Activated CD4-positive, alpha-beta T cell treated with anti-CD3 and anti-CD28 coated beads, Interleukin-10, Interleukin-2, amounts not matched to agents 100 ng/mL and 50 ng/mL, durations not matched to agents 16 hours and 8 hours (primary cell): ENCODE results near the gene C10orf71.

Experiments
- DNase-seq: peaks from one replicate; pipeline ENCODE4 v3.0.0-alpha.2; 2020

The C10orf71 gene

DNA sequence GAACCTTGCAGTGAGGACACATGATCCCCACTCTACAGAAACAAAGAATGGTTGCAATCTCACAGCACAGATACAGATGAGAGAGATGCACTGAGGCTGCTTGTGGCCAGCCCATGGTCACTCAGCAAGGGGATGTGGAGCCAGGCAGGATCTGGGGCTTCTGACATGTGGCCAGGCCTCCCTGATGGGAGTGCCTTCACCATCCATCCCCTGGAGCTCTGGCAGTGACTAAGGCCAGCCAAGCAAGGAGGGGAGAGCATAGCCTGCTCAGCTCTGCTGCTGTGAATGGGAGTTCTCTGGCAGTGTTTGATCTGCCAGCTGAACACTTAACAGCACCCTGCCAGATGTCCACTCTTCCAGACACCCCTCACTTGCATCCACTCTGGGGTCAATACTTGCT lies 19.8 kb downstream of the C10orf71 start:
- DNase-seq, result no peak

DNA sequence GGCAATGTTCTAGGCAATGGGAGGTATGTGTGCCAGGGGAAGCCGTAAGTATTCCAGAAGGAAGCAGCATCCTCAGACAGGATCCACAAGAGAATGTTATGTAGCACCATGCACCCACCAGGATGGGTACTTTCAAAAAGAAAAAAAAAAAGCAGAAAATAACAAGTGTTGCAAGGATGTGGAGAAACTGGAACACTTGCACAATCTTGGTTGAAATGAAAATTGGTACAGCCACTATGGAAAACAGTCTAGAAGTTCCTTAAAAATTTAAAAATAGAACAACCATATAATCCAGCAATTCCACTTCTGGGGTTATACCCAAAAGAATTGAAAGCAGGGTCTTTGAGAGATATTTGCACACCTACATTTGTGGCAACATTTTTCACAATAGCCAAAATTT lies 20.2 kb downstream of the C10orf71 start:
- DNase-seq, result no peak

DNA sequence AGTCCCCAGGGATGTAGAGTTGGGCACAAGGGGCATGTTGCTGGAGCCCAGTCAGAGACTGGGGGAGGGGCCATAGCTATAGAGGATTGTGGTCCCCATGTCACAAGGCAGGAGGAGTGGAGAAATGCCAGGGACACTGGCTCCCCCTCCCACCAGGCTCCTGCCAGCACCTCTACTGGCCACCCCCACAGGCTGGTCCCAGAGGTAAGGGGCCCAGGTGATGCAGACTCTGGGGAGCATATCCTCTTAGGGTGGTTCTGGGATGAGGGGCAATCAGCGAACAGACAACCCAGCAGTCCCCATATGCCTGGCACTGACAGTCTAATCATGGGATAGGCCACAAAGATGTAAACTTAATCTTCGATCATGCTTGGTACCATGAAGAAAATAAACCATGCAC lies 21.2 kb downstream of the C10orf71 start:
- no peak for DNase-seq

DNA sequence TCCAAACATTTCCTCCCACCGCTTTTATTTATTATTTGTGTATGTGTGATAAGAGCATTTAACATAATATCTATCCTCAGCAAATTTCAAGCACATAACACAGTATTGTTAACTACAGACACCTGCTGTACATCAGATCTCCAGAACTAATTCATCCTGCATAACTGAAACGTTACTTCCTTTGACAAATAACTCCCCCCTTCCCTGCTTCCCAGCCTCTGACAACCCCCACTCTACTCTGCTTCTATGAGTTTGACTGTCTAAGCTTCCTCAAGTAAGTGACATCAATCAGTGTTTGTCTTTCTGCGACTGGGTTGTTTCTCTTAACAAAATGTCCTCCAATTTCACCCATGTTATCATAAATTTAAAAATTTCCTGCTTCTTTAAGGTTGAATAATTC lies 22.1 kb downstream of the C10orf71 start:
- no peak for DNase-seq

DNA sequence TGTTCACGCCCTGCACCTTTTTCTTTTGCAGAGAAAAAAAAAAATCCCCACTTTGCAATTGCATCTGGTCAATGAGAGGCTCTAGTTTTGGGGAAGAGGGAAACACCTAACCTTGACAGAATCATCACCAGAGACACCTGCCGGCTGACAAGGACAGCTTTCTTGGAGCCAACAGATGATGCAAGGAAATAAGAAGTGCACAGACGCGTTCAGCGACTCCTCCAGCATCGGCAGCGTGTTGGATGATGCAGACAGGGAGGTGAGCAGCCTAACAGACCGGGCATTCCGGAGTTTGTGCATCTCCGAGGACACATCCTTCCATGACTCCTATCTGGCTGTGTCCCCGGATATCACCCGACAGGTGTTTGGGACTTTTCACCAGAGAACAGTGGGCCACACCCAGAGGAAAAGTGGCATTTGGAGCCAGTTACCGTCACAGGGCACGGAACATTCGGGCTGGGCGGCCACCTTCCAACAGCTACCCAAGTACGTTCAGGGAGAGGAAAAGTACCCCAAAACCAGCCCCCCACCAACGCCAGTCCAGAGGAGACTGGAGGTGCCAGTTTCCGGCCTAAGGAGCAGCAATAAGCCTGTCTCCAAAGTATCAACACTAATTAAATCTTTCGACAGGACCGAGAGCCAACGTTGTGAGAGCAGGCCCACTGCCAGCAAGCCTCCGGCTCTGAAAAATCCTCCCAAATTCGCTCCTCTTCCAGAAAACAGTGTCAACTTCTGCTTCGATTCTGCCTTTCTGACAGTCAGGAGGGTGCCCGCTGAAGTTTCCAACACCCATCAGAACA lies 23.6 kb downstream of the C10orf71 start:
- no peak for DNase-seq

DNA sequence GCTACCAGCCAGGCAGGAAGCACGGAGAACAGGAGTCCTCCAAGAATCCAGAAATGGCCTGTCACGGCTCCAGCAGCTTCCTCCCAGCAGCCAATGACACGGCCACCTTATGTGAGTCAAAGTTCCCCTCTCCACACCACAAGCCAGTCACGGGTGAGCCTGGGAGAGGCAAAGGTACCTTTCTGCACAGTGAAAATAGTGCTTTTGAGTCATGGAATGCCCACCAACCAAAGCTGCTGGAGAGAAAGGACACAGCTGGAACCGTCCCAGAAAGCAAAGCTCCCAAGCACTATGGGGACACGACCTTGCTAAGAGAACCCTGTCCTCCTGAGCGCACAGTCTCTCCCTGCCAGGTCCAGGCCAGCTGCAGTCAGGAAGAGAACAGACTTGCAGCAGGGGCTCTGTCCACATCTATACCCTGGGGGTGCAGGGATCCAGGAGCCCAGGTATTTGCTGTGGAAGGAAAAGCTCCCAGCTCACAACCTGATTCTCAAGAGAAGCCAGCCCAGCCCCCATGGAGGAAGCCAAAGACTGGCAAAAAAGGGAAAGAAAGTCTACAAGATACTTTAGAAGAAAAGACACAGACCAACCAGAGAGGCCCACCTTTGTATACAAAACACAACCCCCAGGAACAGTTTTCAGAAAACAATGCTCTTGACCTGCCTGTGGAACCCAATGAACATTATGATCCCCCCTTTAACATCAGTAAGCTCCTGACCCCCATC lies 24.4 kb downstream of the C10orf71 start:
- DNase-seq, result no peak

DNA sequence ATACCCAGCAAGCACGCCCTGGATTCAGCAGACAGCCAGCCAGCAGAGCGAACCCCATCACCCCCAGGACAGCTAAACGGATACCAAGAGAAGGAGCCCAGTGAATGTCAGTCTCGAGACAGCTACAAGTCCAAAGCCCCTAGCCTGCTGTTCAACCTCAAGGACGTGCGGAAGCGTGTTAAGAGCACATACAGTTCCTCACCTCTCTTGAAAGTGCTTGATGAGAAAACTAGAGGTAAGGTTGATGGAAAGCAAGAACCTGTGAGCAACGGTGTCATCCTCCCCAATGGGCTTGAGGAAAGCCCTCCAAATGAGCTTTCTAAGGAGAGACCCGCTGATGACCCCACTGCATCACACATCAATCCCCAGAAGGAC lies 24.9 kb downstream of the C10orf71 start:
- no peak for DNase-seq

DNA sequence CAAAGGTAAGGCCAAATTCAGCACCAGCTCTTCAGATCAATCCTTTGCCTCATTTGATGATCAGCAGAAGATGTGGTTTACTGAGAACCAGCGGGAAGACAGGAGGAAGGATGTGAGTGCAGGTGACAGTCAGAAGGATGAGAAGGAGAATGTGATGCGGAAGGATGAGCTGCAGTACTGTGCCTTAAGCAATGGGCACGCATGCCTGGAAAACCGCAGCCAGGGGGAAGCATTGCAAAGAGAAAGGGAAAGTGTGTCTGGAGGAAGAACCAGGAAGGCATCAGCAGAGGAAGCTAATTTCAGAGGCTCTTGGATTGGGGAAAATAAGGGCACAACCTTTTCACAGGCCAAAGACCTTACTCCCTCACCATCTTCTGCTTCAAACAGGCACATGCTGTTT lies 25.7 kb downstream of the C10orf71 start:
- DNase-seq, result no peak

DNA sequence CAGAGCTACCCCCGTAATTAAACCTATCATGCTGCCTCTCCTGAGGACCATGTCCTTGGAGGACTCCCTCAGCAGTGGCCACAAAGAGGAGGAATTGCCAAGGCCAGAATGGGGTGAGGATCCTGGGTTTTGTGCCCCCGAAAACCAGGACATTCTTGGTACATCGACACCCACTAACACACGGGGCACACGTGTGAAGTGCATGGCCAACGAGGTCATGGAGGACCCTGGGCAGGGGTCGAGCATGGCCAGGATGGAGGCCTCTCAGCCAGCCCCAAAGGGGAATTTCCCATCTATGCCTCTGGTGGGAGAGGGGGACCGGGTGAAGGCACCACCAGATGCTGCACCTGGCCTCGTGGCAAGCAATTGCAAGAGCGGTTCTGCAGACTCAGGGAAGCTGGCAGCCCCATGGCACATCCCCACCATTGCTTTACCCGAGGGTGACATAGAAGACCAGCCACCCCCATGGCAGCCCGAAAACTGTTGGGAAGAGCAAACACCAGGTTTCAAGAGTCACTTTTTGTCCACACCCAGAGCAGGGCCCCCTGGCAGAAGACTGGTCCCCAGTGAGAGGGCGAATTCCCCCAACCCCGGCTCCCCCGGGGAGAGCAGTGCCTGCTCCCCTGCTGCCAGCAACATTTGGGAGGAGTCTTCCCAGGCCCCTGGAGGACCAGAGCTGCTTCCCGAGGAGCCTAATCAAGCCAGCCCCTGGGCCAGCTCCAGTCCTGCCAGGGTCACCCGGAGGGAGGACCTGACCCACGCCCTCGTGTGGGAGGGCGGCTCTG lies 26.4 kb downstream of the C10orf71 start:
- no peak for DNase-seq

DNA sequence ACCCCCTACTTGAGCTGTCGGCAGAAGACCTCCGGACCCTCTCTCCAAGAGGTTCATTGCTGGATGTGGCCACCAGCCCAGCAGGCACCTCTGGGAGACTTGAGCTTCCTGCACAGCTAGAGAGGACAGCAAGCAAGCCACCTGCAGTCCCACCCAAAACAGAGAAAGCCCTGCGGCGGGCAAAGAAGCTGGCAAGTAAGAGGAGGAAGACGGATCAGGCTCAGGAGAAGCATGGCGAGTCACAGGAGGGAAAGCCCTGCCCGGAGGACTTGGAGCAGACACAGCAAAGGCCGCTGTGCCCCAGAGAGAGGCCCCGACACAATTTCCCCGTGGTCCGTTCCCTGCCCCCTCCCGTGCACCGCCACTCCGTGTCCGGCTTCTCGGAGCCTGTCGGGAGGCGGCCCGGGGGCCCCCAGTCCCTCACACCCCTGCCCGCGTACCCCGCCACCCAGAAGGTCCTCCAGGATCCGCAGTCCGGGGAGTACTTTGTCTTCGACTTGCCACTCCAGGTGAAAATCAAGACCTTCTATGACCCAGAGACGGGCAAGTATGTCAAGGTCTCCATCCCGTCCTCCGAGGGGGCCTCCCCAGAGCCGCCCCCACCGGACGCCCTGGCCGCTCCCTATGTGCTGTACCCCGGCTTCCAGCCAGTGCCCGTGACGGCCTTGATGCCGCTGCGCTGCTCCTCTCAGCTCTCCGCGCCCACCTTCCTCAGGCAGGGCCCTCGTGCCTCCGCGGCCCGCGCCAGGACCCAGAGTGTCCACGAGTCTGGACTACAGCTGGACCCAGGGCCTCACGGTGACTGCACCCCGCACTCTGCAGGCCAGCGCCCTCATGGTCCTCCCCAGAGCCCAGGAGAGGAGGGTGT lies 27.2 kb downstream of the C10orf71 start:
- no peak for DNase-seq

DNA sequence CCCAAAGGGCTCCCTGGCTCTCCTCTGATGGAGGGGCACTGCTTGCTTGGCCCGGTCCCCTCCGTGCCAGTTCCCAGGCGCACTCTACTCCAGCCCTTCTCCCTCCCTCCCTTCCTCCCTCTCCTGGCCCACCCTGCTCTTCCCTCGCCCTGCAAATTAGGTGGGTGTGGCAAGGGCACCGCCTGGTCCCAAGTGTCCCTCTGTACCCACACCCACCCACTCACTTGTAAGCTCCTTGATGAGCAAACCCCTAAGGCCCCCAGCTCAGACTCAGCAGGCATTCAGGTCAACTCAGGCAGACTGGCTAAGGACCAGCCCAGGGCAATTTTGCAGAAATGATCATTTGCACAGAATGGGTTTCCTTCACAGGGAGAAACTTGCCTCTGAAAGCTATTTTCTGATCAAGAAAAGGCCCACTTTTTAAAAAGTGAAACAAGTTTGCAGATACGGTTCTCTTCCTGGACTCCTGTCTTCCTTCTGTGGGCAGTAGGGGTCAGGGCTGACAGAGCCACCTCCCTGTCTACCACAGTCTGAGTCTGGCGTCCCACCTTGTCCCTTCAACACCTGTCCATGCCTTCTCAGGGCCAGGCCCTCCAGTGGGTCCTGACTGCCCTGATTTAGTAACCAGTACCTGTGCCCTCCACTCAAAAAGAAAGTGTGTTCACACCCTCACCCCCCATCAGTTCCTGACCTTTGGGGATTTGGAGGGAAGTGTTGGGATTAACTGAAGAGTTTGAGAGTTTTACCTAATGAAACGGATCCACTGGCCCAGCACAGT lies 28.3 kb downstream of the C10orf71 start:
- no peak for DNase-seq

DNA sequence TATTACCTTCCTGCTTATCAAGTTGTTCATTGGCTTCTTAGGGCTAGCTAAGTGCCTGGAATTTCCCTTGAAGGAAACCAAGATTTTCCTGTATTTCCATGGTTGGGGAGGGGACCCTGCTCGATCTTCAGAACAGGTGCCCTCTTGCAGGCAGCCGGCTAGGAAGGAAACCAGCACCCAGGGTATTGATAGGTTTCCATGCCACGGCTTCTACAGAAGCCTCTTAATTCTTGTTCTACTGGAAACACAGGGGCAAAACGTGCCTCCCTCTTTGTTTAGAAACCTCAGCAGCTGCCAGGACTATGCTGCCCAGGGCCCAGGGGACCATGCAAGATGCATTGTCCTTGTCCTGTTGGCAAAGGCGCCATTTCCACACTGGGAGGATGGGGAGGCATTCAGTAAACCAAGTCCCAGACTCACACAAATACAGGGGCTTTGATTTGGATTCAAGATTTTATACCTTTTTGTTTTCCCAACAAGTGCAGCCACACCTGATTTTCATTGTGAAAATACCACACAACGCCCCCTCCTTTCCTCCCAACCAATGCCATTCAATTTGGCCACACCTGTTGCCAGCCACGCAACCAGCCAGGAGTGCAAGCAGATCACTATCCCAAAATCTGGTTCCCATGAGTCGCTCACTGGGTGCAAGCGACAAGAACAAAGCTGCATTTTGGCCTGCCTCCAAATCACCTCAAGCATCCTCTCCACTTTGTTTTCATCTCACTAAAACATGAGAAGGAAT lies 29.6 kb downstream of the C10orf71 start:
- DNase-seq, result no peak

DNA sequence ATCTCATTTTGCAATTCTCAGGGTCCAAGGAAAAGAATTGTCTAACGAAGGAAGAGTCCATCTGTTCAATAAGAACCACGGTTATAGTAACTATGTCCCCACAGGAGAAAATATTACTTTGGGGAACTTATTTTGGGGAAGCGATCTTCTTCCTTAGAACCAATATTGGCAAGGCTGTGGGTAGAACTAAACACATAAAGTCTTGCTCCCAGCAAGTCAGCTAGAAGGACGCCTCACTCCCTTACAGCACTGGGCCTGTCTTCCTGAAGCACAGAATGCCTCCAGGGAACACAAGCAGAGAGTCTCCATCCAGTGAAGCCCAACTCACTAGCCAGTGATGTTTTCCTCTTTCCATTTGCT lies 30.2 kb downstream of the C10orf71 start:
- DNase-seq, result no peak

DNA sequence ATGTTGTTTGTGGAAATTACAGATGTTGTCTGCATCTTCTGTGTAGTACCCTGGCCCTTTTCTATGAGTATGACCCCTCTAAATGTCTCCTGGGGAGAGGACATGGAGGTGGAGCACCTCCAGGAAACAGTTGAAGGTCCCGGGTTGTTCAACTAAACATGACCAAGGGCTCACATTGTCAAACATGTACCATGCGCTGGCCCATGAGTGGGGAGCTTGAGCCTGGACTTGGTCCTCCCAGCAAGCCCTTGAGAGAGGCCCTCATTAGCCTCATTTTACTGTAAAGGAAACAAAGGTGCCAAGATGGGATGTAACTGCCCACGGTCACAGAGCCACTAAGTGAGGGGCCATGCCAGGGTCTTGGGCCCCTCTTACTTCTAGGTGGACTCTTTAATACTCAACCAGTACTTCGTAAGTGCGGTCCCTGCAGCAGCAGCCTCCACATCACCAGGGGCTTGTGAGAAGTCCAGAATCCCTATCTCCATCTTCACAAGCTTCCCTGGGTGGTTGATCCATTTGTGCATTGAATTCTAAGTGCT lies 31.2 kb downstream of the C10orf71 start:
- DNase-seq, result no peak

DNA sequence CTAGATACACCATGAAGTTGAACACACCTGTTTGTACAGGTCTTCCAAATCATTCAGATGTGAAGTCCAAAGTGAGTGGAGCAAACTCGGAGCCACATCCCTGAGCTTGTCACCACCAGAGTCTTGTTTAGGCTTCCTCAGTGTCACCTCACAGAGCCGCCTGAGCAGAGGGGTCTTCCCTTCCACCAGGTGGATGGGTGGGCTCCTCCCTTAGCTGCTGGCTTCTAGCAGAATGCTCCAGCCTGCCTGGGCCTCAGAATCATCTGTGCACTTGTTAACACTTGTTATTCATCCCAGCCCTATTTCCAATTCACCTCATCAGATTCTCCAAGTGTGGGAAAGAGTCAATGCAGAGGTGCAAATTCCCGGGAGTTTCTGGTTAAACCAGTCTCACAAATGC lies 32.5 kb downstream of the C10orf71 start:
- DNase-seq, result no peak

DNA sequence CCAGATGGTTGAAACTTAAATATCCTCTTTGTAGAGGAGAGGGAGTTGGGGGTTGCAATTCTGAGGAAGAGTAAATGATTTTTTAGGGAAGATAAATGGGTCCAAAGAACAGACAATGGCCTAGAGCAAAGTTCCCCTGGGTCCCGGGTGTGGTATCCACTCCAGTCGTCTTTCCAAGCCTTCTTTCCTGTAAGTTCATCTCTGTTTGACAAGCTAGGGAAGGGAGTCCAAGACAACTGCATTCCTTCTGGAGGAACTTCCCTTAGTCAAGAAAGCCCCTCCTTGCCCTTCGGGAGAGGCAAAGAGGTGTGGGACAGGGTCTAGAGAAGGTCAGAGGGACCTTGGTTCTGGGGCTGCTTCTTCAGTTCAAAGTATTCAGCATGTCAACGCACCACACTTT lies 33.4 kb downstream of the C10orf71 start:
- no peak for DNase-seq

DNA sequence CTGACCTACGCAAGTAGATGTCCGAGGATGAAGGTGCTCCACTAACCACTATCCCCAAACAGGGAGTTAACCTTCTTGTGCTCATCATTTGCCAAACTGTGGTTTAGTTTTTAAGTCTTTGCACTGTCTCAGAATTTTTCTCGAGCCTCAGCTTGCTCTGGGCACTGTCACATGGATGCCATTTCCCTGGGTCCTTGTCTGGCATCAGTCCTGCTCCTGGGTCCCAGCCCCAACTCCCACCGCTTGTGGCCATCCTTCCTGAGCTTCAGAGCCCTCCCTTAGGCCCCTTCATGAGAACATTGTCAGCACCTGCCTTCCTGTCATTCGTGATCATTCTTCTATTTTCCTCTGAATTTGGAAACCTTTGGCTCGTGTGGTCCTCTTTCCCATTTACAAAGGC lies 33.8 kb downstream of the C10orf71 start:
- DNase-seq, result no peak

DNA sequence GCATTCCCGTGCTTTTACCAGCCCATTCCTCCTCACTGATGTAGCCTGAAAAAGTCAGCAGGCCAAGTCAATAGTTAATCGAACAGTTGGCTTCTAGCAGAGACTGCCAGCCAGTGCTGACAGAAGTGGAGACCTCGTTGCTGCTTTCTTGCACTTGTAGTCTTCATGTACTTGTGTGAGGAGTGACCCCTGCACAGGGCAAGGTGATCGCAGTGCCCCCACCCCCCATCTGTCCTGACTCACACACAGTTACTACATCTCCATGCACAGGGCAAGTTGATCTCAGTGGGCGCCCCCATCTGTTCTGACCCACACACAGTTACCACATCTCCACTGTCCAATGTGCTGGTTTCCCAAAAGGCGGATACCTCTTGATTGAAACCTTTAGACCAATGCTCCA lies 34.2 kb downstream of the C10orf71 start:
- DNase-seq, result no peak

DNA sequence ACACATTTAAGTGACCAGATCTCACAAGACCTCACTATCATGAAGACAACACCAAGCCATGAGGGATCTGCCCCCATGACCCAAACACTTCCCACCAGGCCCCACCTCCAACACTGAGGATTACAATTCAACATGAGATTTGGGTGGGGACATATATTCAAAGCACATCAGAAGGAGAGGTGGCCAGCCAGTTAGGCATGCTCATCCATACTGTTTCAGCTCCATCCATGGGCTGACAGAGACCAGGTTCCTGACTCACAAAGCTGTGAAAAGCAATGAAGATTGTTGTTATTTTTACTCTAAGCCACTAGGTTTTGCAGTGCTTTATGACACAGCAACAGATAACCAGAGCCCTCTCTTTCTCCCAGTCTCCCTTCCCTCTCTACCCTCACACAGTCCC lies 36.0 kb downstream of the C10orf71 start:
- DNase-seq, result no peak

DNA sequence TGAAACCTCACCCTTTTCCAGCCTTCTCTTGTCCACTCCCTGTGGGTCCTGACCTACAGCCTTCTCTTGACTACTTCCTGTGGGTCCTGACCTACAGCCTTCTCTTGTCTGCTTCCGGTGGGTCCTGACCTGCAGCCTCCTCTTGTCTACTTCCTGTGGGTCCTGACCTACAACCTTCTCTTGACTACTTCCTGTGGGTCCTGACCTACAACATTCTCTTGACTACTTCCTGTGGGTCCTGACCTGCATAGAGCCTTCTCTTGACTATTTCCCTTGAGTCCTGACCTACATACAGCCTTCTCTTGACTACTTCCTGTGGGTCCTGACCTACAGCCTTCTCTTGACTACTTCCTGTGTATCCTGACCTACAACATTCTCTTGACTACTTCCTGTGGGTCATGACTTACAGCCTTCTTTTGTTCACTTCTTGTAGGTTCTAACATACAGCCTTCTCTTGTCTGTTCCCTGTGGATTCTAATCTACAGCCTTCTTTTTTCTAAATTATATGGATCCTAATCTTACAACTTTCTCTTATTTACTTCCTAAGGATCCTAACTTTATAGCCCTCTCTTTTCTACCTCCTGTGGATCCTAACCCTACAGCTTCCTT lies 36.5 kb downstream of the C10orf71 start:
- DNase-seq, result peak; percentile 30

DNA sequence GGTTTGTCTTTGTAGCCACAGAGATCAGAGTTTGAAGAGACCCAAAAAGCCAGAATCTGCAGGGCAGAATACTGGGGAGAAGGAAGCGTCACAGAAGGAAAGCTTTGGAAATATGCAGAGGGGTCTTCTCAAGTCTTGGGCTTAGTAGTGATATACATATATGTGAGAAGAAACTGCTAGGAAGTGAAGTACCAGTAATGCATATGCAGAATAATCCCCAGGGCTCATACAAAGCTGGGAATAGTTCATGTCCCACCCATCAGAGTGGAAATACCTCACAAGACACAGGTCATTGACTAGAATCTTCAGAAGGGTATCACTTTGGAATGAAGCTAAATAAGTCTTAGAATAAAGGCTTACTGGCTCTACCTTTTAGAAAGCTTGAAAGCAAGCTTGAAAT lies 39.6 kb downstream of the C10orf71 start:
- DNase-seq, result no peak
